ENCODE measurements around the gene DLG1. TPM values are rescaled to one million over a fixed set of nuclear protein-coding genes. Genes with fewer than 3 reads are reported as not detected.

Gene DLG1
- total RNA-seq, 1 experiment from 2014 or later = 89.8 TPM

GRCh38 chr3:197188963-197189362, 109.4 kb downstream of the DLG1 start:
- BruUV-seq (replicated peaks) = no TSS peak
- no peak overlapping the region for H3K4me2 ChIP-seq (ENCODE audit: low read length)
- H3K4me1 ChIP-seq (ENCODE audit: control insufficient read depth in 1 of 2, insufficient read depth in 2 of 2, low read length in 2 of 2) = no peaks in the 10 kb centered on the region
- intact Hi-C loops (cut with micrococcal nuclease) = loop anchor here (10.0 kb wide), 2 partner anchors 584 to 664 kb away; no protein-coding TSS in a partner anchor
- TF ChIP-seq FOSL1 (IDR thresholded peaks at IDR 0.05; ENCODE audit: low read depth) = no peak
- TF ChIP-seq SIN3A (IDR thresholded peaks at IDR 0.05; ENCODE audit: low read depth) = no peak
- TF ChIP-seq TCF7L2 (IDR thresholded peaks at IDR 0.05; ENCODE audit: borderline replicate concordance, extremely low read depth, insufficient read depth, insufficient read length) = no peak
- TF ChIP-seq SP1 (IDR thresholded peaks at IDR 0.05; ENCODE audit: low read depth) = no peak
- TF ChIP-seq ZFX (IDR thresholded peaks at IDR 0.05) = no peak
- ChIA-PET CTCF (interaction anchor here (1.5 kb wide), 1 partner anchor 9 kb away, joined by 4 read pairs; no protein-coding TSS in a partner anchor), POLR2A (no interaction called here), RAD21 (ENCODE audit: low non-redundant PET in 1 of 2, low total read pairs in 2 of 2, uncharacterized antibody in 2 of 2, unreplicated experiment in 2 of 2) (no interaction called here)
- peaks cover 10% of the 10 kb centered on the region; the same call in 1 of the 2 replicates for H4K20me1 ChIP-seq (ENCODE audit: insufficient read depth)
- H3K27me3 ChIP-seq (ENCODE audit: insufficient read depth, low read length) = no peaks in the 10 kb centered on the region
- no peaks in the 10 kb centered on the region for H3K9me2 ChIP-seq (ENCODE audit: insufficient read depth)
- H3K9ac ChIP-seq (ENCODE audit: low read length) = no peak overlapping the region
- H3K4me3 ChIP-seq (replicated peaks in 1 of 2; ENCODE audit: low read depth in 1 of 2, low read length in 2 of 2) = no peak overlapping the region
- H3K79me2 ChIP-seq (ENCODE audit: insufficient read depth, low read length) = peaks cover 80% of the 10 kb centered on the region
- H3K36me3 ChIP-seq (ENCODE audit: control insufficient read depth in 1 of 2, insufficient read depth in 2 of 2, low read length in 2 of 2) = no peaks in the 10 kb centered on the region
- H3K27ac ChIP-seq (ENCODE audit: low read depth, low read length) = no peak overlapping the region
- DNase-seq (ENCODE audit: low read depth, low spot score) (no peak), ATAC-seq (no peak)
- H3K9me3 ChIP-seq (ENCODE audit: control insufficient read depth in 1 of 2, insufficient read depth in 1 of 2, low read depth in 1 of 2, low read length in 2 of 2) = no peaks in the 10 kb centered on the region
- no peak overlapping the region for H2AFZ ChIP-seq (ENCODE audit: low read depth, low read length, poor library complexity, severe bottlenecking)

DNA sequence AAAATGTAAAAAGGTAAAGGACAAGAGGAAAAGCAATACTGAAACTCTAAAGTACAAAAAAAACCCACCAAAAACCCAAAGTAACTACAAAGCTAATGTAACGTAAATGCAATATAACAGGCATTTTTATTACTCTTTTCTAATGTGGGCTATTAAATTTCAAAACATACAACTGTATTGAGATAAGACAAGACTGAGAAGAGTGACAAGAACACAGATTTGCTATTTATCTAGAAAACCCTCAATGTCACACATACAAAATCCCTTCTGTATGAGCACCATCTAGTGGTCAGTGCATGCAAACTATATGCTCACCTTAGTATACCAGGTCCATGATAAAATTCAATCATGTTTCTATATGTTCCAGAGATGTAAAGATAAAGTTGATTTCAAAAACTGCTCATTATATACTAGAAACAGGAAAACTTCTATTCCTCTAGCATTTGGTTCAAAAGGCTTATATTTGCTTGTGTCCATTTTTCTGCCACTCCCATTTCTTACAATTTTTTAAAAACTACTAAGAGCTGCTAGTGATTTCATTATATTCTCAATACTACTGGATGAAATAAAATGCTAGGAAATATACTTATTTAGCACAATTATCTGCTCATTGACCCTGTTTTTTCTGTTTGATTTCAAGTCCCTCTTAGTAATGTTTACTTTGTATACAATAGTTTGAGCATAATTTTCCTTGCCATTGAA, 111.4 kb downstream of the DLG1 start:
- Histone ChIP-seq H3K9me2 (ENCODE audit: insufficient read depth) (no peaks in the 10 kb centered on the region), H2AFZ (ENCODE audit: low read depth, low read length, poor library complexity, severe bottlenecking) (no peak overlapping the region), H3K36me3 (ENCODE audit: control insufficient read depth in 1 of 2, insufficient read depth in 2 of 2, low read length in 2 of 2) (no peaks in the 10 kb centered on the region), H3K4me2 (ENCODE audit: low read length) (no peak overlapping the region), H3K4me3 (replicated peaks in 1 of 2; ENCODE audit: low read depth in 1 of 2, low read length in 2 of 2) (no peak overlapping the region), H3K79me2 (ENCODE audit: insufficient read depth, low read length) (peaks cover 78% of the 10 kb centered on the region), H3K27ac (ENCODE audit: low read depth, low read length) (no peak overlapping the region), H3K9me3 (ENCODE audit: control insufficient read depth in 1 of 2, insufficient read depth in 1 of 2, low read depth in 1 of 2, low read length in 2 of 2) (no peaks in the 10 kb centered on the region), H3K27me3 (ENCODE audit: insufficient read depth, low read length) (no peaks in the 10 kb centered on the region), H3K4me1 (ENCODE audit: control insufficient read depth in 1 of 2, insufficient read depth in 2 of 2, low read length in 2 of 2) (no peaks in the 10 kb centered on the region), H4K20me1 (ENCODE audit: insufficient read depth) (peaks cover 7% of the 10 kb centered on the region; the same call in 1 of the 2 replicates), H3K9ac (ENCODE audit: low read length) (no peak overlapping the region)
- ChIA-PET CTCF (interaction anchor here (0.8 to 1.4 kb wide), 6 partner anchors 13 to 339 kb away, joined by 3 to 7 read pairs (median 3); no protein-coding TSS in a partner anchor), POLR2A (no interaction called here), RAD21 (ENCODE audit: low non-redundant PET in 1 of 2, low total read pairs in 2 of 2, uncharacterized antibody in 2 of 2, unreplicated experiment in 2 of 2) (interaction anchor here in 1 of 2 experiments (0.7 kb wide), 1 partner anchor 184 kb away, joined by 3 read pairs; no protein-coding TSS in a partner anchor)
- DNase-seq (ENCODE audit: low read depth, low spot score) = peak; percentile 32
- BruUV-seq (replicated peaks) = no TSS peak
- no peak for TF ChIP-seq FOSL1 (IDR thresholded peaks at IDR 0.05; ENCODE audit: low read depth)
- peak; percentile 80 for TF ChIP-seq RAD21 (IDR thresholded peaks at IDR 0.05; ENCODE audit: low read depth)
- TF ChIP-seq CTCF (IDR thresholded peaks at IDR 0.05 in 2 of 3, conservative IDR thresholded peaks at IDR 0.05 in 1 of 3; ENCODE audit: borderline replicate concordance in 1 of 3, insufficient read depth in 1 of 3, low read depth in 2 of 3, low read length in 2 of 3) = peak; percentile 75 to 89 (median 81)
- no peak for TF ChIP-seq CBX3 (IDR thresholded peaks at IDR 0.05; ENCODE audit: low read depth)
- peak; percentile 19; the same call in 1 of the 2 replicates for TF ChIP-seq EGR1 (IDR thresholded peaks at IDR 0.05; ENCODE audit: low read depth)
- TF ChIP-seq SRF (IDR thresholded peaks at IDR 0.05; ENCODE audit: low read depth) = no peak
- TF ChIP-seq, protein P1, sequence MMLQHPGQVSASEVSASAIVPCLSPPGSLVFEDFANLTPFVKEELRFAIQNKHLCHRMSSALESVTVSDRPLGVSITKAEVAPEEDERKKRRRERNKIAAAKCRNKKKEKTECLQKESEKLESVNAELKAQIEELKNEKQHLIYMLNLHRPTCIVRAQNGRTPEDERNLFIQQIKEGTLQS (IDR thresholded peaks at IDR 0.05) = no peak
- TF ChIP-seq ELF1 (IDR thresholded peaks at IDR 0.05; ENCODE audit: borderline replicate concordance, low read depth) = no peak
- no peak for TF ChIP-seq SIN3A (IDR thresholded peaks at IDR 0.05; ENCODE audit: low read depth)
- TF ChIP-seq JUND (IDR thresholded peaks at IDR 0.05) = no peak
- TF ChIP-seq MAX (IDR thresholded peaks at IDR 0.05) = no peak
- intact Hi-C loops (cut with micrococcal nuclease) = loop anchor here (1.0 to 10.0 kb wide), 4 partner anchors 185 to 662 kb away; no protein-coding TSS in a partner anchor
- ATAC-seq = peak; percentile 90

Measured in HCT116 (cell line).